ENCODE results near the gene ASCC3.

GRCh38 chr6:100700009-100700408, 181.1 kb downstream of the ASCC3 start:
- TF ChIP-seq CTCF (IDR thresholded peaks at IDR 0.05; ENCODE audit: low read depth, low read length, poor library complexity, severe bottlenecking) (no peak), EZH2phosphoT487 (IDR thresholded peaks at IDR 0.05; ENCODE audit: borderline replicate concordance, low read length) (no peak)

All from DOHH2 (cell line).